ENCODE data around the gene NECTIN2. TPM values are rescaled to one million over a fixed set of nuclear protein-coding genes. Genes with fewer than 3 reads are reported as not detected.
A peak's percentile ranks its signal among the peaks of the same experiment; 100 is the strongest.
"Not testable (repeated sequence)": the region's sequence is repeated elsewhere in the genome, so short reads cannot be mapped to it uniquely, and the experiment has no call there.

NECTIN2 gene
- polyA plus RNA-seq, 3 donors = 152 to 171 (median 163) TPM

DNA sequence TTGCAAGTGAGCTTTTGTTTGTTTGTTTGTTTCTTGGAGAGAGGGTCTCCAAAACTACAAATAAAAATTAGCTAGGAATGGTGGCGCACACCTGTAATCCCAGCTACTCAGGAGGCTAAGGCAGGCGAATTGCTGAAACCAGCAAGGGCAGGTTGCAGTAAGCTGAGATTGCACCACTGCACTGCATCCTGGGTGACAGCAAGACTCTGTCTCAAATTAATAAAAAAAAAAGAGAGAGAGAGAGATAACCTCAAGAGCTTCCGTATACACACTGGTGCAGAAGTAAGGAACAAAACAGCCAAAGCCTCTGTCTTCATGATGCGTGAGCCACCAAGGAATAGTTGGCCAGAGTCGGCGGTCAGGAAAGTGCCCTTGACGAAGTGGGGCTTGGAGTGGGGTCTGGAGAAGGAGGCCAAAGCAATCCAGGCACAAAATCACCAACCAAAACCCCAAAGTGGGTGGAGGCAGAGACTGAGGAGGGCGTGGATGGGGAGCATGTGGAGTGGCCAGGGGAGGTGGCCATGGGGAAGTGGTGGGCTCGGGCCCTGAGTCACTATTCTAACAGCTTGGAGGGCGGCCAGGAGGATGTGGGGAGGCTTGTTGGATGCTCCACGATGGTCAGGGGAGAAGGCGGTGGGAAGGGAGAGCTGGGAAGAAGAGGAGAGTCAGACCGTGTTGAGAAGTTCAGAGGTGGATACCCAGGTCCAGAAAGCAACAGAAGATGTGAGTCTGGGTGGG, 23.8 kb downstream of the NECTIN2 start:
- no peak for DNase-seq (ENCODE audit: extremely low read depth in 1 of 11, low read depth in 9 of 11, low spot score in 4 of 11)

GRCh38 chr19:44871809-44872208, 25.7 kb downstream of the NECTIN2 start:
- DNase-seq (ENCODE audit: extremely low read depth in 1 of 11, low read depth in 9 of 11, low spot score in 4 of 11) = no peak

DNA sequence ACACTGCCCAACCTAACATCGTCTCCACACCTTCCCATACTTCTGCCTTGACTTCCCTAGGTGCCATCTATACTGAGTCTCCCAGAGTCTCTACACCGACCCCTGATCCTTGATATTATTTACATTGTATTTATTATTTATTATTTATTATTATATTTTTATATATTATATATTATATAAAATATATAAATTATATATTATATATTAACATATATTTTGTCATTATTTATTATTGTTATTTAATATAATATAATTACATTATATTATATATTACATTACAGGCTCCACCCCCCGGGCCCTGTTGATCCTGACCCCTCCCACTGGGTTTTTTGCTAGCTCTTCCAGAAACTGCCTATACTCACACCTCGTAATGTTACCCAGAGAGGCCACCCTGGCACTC, 26.6 kb downstream of the NECTIN2 start:
- no peak for DNase-seq (ENCODE audit: extremely low read depth in 1 of 11, low read depth in 9 of 11, low spot score in 4 of 11)

DNA sequence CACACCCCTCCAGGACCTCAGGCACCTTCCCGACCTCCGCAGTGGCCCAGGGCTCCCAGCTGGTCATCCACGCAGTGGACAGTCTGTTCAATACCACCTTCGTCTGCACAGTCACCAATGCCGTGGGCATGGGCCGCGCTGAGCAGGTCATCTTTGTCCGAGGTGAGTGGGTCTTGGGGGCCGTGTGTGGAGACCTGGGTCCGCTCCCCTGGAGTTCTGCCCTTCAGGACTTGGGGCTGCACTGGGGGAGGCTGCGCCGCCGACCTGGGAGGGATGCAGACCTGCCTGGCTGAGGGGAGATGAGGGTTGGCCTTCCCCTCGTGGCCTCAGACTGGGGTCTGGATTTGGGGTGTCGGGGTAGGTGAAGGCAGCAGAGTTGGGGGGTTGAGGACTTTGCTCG, 28.2 kb downstream of the NECTIN2 start:
- no peak for DNase-seq (ENCODE audit: extremely low read depth in 1 of 11, low read depth in 9 of 11, low spot score in 4 of 11)

DNA sequence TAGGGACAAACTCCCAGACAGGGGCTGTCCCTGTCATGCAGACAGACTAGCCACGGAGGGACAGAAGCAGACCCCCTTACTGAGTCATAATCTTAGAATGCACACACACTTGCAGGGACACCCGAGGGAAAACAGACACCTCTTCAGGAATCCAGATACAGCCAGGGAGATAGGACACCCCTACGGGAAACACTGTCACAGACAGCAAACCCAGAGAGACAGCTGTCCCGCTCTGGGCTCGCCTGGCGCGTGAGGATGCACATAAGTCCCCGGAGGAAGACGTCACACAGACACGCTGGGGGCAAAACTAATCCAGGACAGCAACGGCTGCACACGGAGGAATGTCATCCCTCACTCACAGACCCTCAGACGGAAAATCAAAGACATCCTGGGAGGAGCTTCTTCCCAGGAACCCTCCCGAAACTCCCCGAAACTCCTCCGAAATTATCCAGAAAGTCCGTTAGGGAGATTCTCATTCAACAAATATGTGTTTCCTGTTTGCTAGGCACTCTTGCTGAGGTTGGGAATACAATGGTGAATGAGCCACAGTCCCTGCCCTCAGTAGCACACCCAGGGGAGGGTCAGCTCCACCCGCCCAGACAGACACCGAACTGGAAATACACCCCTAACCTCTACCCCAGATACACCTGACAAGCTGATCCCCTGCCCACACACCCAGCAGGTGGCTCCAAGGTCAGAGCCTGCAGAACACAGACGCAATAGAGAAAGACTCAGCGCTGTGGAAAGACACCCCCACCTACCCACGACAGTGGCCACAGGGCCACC, 29.8 kb downstream of the NECTIN2 start:
- no peak for DNase-seq (ENCODE audit: extremely low read depth in 1 of 11, low read depth in 9 of 11, low spot score in 4 of 11)

DNA sequence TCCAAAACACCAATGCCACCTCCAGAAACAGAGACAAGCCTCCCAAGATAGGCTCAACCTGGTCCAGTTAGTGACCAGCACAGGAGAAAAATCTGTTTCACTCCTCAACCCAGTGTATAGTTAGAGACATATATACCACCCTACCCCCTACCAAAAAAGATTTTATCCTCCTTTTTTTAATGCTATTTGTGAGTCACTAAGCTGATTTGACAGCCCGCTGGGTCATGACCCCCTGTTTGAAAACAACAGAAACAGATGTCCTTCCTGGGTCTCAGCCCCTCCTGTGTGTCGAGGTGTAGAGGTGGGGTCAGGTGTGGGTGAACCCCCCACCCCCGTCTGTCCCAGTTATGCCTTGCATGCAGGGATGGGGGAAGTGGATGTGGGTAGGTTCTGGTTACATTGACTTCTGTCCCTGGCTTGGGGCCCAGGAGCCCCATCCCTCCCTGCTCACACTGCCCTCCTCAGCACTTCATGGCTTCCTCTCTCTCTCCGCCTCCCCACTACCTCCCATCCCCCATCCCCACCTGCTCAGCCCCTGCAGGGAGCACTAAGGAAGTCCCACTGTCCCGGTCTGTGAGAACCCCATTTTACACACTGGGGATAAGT, 30.9 kb downstream of the NECTIN2 start:
- no peak for DNase-seq (ENCODE audit: extremely low read depth in 1 of 11, low read depth in 9 of 11, low spot score in 4 of 11)

GRCh38 chr19:44878120-44878865, 32.2 kb downstream of the NECTIN2 start:
- DNase-seq (ENCODE audit: extremely low read depth in 1 of 11, low read depth in 9 of 11, low spot score in 4 of 11) = no peak

- no peak for DNase-seq (ENCODE audit: extremely low read depth in 1 of 11, low read depth in 9 of 11, low spot score in 4 of 11)
Observed at GRCh38 chr19:44879309-44880065, 33.4 kb downstream of the NECTIN2 start.

GRCh38 chr19:44882063-44882462, 36.0 kb downstream of the NECTIN2 start:
- no peak for DNase-seq (ENCODE audit: extremely low read depth in 1 of 11, low read depth in 9 of 11, low spot score in 4 of 11)

DNA sequence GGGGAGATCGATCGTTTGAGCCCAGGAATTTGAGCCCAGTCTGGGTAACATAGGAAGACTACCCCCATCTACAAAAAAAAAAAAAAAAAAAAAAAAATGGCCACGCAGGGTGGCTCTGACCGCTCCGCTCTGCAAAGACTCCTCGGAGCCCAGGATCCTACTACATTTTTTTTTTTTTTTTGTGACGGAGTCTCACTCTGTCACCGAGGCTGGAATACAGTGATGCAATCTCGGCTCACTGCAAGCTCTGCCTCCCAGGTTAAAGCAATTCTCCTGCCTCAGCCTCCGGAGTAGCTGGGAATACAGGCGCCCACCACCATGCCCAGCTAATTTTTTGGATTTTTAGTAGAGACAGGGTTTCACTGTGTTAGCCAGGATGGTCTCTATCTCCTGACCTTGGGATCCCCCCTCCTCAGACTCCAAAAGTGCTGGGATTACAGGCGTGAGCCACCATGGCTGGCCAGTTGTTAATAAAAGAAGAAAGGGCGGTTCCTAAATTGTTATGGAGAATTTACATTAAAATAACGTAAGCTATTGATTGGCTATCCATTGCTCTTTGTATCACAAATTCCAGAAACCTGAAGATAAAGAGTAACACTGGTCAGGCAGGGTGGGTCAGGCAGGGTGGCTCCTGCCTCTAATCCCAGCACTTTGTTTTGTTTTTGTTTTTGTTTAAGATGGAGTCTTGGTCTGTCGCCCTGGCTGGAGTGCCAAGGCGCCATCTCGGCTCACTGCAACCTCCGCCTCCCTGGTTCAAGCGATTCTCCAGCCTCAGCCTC, 36.7 kb downstream of the NECTIN2 start:
- not testable (repeated sequence) for DNase-seq (ENCODE audit: extremely low read depth in 1 of 11, low read depth in 9 of 11, low spot score in 4 of 11)

DNA sequence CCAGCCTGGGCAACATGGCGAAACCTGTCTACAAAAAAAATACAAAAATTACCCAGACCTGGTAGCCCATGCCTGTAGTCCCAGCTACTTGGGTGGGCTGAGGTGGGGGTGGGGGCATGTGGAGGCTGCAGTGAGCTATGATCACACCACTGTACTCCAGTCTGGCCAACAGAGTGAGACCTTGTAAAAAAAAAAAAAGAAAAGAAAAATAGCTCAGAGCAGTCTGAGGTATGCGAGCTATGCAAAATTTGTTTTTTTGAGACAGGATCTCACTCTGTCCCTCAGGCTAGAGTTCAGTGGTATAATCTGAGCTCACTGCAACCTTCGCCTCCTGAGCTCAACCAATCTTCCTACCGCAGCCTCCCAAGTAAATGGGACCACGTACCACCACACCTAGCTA, 37.8 kb downstream of the NECTIN2 start:
- DNase-seq (ENCODE audit: extremely low read depth in 1 of 11, low read depth in 9 of 11, low spot score in 4 of 11) = no peak

GRCh38 chr19:44884566-44884965, 38.5 kb downstream of the NECTIN2 start:
- no peak for DNase-seq (ENCODE audit: extremely low read depth in 1 of 11, low read depth in 9 of 11, low spot score in 4 of 11)

DNA sequence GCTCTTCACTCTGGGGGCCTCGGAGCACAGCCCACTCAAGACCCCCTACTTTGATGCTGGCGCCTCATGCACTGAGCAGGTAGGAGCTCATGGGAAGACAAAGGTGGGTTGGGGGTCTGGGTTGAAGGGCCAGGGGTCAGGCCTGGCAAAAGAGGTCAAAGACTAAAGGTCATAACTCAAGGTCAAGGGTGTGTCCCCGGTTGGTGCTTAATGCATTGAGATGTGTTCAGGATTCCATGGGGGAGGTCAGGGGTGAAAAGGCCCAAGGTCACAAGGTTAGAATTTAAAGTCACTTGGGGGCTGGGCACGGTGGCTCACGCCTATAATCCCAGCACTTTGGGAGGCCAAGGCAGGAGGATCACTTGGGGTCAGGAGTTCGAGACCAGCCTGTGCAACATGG, 40.0 kb downstream of the NECTIN2 start:
- DNase-seq (ENCODE audit: extremely low read depth in 1 of 11, low read depth in 9 of 11, low spot score in 4 of 11) = no peak

GRCh38 chr19:44887648-44888047, 41.6 kb downstream of the NECTIN2 start:
- no peak for DNase-seq (ENCODE audit: extremely low read depth in 1 of 11, low read depth in 9 of 11, low spot score in 4 of 11)

- DNase-seq (ENCODE audit: extremely low read depth in 1 of 11, low read depth in 9 of 11, low spot score in 4 of 11) = not testable (repeated sequence)
Observed at GRCh38 chr19:44888335-44888734, 42.2 kb downstream of the NECTIN2 start.

GRCh38 chr19:44889830-44890365, 43.8 kb downstream of the NECTIN2 start:
- no peak for DNase-seq (ENCODE audit: extremely low read depth in 1 of 11, low read depth in 9 of 11, low spot score in 4 of 11)

GRCh38 chr19:44890366-44891015, 44.4 kb downstream of the NECTIN2 start:
- DNase-seq (ENCODE audit: extremely low read depth in 1 of 11, low read depth in 9 of 11, low spot score in 4 of 11) = peak in 9 of 11 donors; percentile 95 to 100 (median 100)
